ENCODE measurements around the gene CA5A. TPM values are rescaled to one million over a fixed set of nuclear protein-coding genes. Genes with fewer than 3 reads are reported as not detected.

Gene CA5A
- total RNA-seq, 4 donors from 2014 or later: not detected

DNA sequence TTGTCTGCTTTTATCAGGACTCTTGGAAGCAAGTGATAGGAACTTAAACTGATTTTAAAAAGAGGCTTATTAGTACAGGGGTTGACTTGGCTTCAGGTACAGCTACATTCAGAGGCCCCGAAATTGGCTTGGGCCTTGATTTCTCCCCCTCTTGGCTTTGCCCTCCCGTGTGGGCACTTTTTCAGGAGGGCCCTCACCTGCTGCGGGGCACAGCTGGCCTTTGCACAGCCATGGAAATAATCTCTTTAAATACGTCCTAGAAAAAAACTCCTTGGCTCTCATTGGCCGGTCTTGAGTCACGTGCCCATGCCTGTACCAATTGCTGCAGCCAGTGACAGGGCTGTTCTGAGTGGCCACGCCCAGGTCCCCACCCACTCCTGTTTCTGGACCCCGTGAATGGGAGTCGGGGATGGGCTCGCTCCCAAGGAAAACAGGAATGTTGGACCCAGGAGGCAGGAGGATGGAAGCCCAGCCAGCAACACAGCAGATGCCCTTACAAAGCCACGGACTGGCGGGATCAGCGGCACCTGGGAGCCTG lies 15.0 kb downstream of the CA5A start:
- no peak overlapping the region for H3K4me3 ChIP-seq
- WGBS: 69% methylated on average over 8 of the region's 13 CpGs
- no peak for TF ChIP-seq POLR2A (IDR thresholded peaks at IDR 0.05)
- TF ChIP-seq, protein P1, sequence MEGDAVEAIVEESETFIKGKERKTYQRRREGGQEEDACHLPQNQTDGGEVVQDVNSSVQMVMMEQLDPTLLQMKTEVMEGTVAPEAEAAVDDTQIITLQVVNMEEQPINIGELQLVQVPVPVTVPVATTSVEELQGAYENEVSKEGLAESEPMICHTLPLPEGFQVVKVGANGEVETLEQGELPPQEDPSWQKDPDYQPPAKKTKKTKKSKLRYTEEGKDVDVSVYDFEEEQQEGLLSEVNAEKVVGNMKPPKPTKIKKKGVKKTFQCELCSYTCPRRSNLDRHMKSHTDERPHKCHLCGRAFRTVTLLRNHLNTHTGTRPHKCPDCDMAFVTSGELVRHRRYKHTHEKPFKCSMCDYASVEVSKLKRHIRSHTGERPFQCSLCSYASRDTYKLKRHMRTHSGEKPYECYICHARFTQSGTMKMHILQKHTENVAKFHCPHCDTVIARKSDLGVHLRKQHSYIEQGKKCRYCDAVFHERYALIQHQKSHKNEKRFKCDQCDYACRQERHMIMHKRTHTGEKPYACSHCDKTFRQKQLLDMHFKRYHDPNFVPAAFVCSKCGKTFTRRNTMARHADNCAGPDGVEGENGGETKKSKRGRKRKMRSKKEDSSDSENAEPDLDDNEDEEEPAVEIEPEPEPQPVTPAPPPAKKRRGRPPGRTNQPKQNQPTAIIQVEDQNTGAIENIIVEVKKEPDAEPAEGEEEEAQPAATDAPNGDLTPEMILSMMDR (IDR thresholded peaks at IDR 0.05): no peak
- no peak for TF ChIP-seq POLR2AphosphoS5 (IDR thresholded peaks at IDR 0.05)
- no peak for TF ChIP-seq EP300 (IDR thresholded peaks at IDR 0.05)
- no peak overlapping the region for H3K27ac ChIP-seq
- H3K9me3 ChIP-seq: no peaks in the 10 kb centered on the region
- no peaks in the 10 kb centered on the region for H3K27me3 ChIP-seq
- H3K4me1 ChIP-seq: peaks cover 33% of the 10 kb centered on the region
- DNase-seq (ENCODE audit: low spot score in 2 of 2): no peak
- no peaks in the 10 kb centered on the region for H3K36me3 ChIP-seq

DNA sequence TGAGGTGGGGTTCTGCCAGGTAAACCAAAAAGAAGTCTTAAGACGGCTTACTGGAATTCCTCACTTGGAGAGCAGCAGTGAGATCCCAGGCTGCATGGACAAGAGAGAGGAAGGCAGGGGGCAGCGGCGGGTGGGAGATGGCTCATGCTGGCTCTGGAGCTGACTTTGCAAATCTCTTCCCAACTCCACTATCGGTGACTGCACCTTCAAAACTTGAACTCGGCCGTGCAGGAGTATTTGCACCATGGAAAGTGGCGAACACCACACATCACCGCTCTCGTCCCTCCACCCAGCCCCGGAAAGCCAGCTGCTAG lies 16.7 kb downstream of the CA5A start:
- no peak overlapping the region for H3K27ac ChIP-seq
- no peak overlapping the region for H3K4me3 ChIP-seq
- no peaks in the 10 kb centered on the region for H3K9me3 ChIP-seq
- DNase-seq (ENCODE audit: low spot score in 2 of 2): no peak
- TF ChIP-seq, protein P1 (IDR thresholded peaks at IDR 0.05): no peak
- TF ChIP-seq EP300 (IDR thresholded peaks at IDR 0.05): no peak
- TF ChIP-seq POLR2A (IDR thresholded peaks at IDR 0.05): no peak
- TF ChIP-seq POLR2AphosphoS5 (IDR thresholded peaks at IDR 0.05): no peak
- WGBS: 85% methylated on average over 8 of the region's 10 CpGs
- no peaks in the 10 kb centered on the region for H3K27me3 ChIP-seq
- H3K4me1 ChIP-seq: peaks cover 23% of the 10 kb centered on the region
- H3K36me3 ChIP-seq: no peaks in the 10 kb centered on the region

DNA sequence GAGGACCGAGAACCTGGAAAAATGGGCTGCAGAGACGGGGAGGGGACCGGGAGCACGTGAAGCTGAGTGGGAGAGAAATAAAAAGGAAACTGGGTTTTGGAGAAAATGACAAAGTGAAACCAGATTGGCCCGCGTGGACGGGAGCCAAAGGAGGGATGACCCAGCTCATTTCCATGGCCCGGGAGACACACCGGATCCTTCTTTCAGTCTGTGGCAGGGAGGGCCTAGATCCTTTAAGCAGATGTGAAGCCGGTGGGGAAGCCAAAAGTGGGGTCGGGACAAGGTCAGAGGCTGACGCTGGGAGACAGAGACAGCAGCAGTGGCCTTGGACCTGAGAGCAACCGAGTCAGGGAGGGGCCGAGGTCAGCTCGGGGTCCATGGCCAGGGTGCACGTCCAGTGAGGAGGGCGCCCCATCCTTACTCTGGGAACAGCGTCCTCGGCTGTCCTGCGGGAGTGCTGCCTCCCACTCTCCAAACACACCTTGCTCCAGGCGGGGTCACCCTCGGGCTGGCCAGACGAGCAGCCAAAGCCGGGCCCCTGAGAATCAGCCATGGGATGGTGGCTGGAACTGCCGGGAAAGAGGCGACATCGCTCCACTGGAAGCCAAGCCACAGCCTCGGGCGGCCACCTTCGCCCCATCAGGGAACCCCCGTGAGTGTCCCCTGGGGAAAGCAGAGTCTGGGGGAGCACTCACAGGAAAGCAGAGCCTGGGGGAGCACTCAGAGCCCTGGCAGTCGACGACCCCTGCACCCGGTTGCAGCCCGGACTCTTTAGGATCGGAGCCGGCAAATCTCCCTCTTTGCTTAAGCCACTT lies 17.3 kb downstream of the CA5A start:
- WGBS: 57% methylated on average over 26 of the region's 37 CpGs
- Histone ChIP-seq H3K36me3 (no peaks in the 10 kb centered on the region), H3K27me3 (no peaks in the 10 kb centered on the region), H3K27ac (peak overlapping the region; percentile 74), H3K9me3 (no peaks in the 10 kb centered on the region), H3K4me3 (peak overlapping the region; percentile 34), H3K4me1 (peaks cover 20% of the 10 kb centered on the region)
- TF ChIP-seq POLR2A (IDR thresholded peaks at IDR 0.05): no peak
- TF ChIP-seq, protein P1 (IDR thresholded peaks at IDR 0.05): no peak
- no peak for TF ChIP-seq EP300 (IDR thresholded peaks at IDR 0.05)
- TF ChIP-seq POLR2AphosphoS5 (IDR thresholded peaks at IDR 0.05): no peak
- DNase-seq (ENCODE audit: low spot score in 2 of 2): peak in 1 of 2 donors; percentile 76

DNA sequence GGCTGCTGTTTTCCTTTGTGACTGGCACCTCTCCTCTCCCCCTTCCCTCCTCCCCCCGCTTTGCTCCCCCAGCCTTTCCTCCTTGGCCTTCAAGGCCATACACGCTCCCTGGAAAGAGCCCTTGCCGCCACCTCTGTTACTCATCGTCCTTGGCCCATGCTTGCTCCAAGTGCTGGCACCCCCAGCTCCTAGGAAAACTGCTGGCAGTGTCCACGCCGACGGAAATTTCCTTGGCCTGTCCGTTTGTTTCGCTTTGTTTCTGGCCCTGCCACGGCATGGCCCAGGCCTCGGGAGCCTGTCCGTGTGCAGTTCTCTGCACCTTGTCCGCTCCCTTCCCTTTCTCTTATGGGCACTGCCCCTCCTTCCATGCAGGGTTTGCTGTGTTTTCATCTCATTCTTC lies 18.0 kb downstream of the CA5A start:
- H3K27ac ChIP-seq: peak overlapping the region; percentile 74
- H3K27me3 ChIP-seq: no peaks in the 10 kb centered on the region
- no peak for TF ChIP-seq POLR2AphosphoS5 (IDR thresholded peaks at IDR 0.05)
- no peak for TF ChIP-seq POLR2A (IDR thresholded peaks at IDR 0.05)
- TF ChIP-seq EP300 (IDR thresholded peaks at IDR 0.05): no peak
- H3K36me3 ChIP-seq: no peaks in the 10 kb centered on the region
- WGBS: 39% methylated on average over 13 of the region's 13 CpGs
- peak overlapping the region; percentile 34 for H3K4me3 ChIP-seq
- peaks cover 20% of the 10 kb centered on the region for H3K4me1 ChIP-seq
- DNase-seq (ENCODE audit: low spot score in 2 of 2): peak in 1 of 2 donors; percentile 85
- no peaks in the 10 kb centered on the region for H3K9me3 ChIP-seq

DNA sequence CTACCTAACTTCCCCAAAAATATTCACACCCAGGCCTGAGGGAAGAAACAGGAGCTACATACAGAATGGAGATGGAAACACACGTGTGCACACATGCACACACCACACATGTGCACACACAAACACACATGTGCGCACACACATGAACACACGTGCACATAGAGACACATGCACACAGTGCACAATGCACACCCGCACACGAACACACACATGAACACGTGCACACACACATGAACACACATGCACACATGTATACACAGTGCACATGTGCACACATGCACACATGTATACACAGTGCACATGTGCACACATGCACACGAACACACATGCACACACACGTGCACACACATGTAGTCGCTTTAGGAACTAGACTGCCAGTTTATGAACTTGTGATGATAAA lies 18.8 kb downstream of the CA5A start:
- Histone ChIP-seq H3K27ac (no peak overlapping the region), H3K4me3 (no peak overlapping the region), H3K27me3 (no peaks in the 10 kb centered on the region), H3K36me3 (no peaks in the 10 kb centered on the region), H3K9me3 (no peaks in the 10 kb centered on the region), H3K4me1 (peaks cover 20% of the 10 kb centered on the region)
- DNase-seq (ENCODE audit: low spot score in 2 of 2): no peak
- 79% methylated on average over 9 of the region's 9 CpGs for WGBS
- TF ChIP-seq POLR2A (IDR thresholded peaks at IDR 0.05) (no peak), EP300 (IDR thresholded peaks at IDR 0.05) (no peak), POLR2AphosphoS5 (IDR thresholded peaks at IDR 0.05) (no peak)
- TF ChIP-seq, protein P1 (IDR thresholded peaks at IDR 0.05): no peak

All from suprapubic skin (tissue), 4 donors.